Endothelial cell of hepatic sinusoid (primary cell): ENCODE data around the gene FAP.

Source experiments
- in situ Hi-C: cut with HindIII; loops from 2 replicates; pipeline ENCODE4 v1.10.0; 2017; ENCODE audit warnings: low sequenced_read_pairs

Gene FAP

GRCh38 chr2:162197069-162197825, 46.0 kb downstream of the FAP start:
- in situ Hi-C loops, result no loop called here

- in situ Hi-C loops, result no loop called here
These were observed 46.6 kb downstream of the FAP start for GRCh38 chr2:162196638-162197037.

- in situ Hi-C loops, result loop anchor here (5.0 kb wide), 1 partner anchor 34 kb away; no protein-coding TSS in a partner anchor
These were observed 54.8 kb downstream of the FAP start for GRCh38 chr2:162188451-162188850.

- in situ Hi-C loops, result loop anchor here (5.0 kb wide), 1 partner anchor 37 kb away; no protein-coding TSS in a partner anchor
These were observed 57.6 kb downstream of the FAP start for GRCh38 chr2:162185541-162186232.

GRCh38 chr2:162184821-162185450, 58.3 kb downstream of the FAP start:
- in situ Hi-C loops, result loop anchor here (5.0 kb wide), 1 partner anchor 37 kb away; no protein-coding TSS in a partner anchor

GRCh38 chr2:162184359-162184758, 58.9 kb downstream of the FAP start:
- in situ Hi-C loops, result no loop called here

- in situ Hi-C loops, result no loop called here
These were observed 60.9 kb downstream of the FAP start for GRCh38 chr2:162182395-162182794.

GRCh38 chr2:162177301-162177700, 65.9 kb downstream of the FAP start:
- in situ Hi-C loops, result no loop called here

GRCh38 chr2:162175714-162176113, 67.5 kb downstream of the FAP start:
- in situ Hi-C loops, result no loop called here

GRCh38 chr2:162174746-162175145, 68.5 kb downstream of the FAP start:
- in situ Hi-C loops, result no loop called here

GRCh38 chr2:162172802-162173370, 70.4 kb downstream of the FAP start:
- in situ Hi-C loops, result no loop called here

GRCh38 chr2:162166745-162167144, 76.5 kb downstream of the FAP start:
- in situ Hi-C loops, result no loop called here

- in situ Hi-C loops, result no loop called here
These were observed 77.1 kb downstream of the FAP start for GRCh38 chr2:162166174-162166573.

- in situ Hi-C loops, result no loop called here
These were observed 78.4 kb downstream of the FAP start for GRCh38 chr2:162164802-162165201.

- in situ Hi-C loops, result loop anchor here (5.0 kb wide), 2 partner anchors 52 to 63 kb away; no protein-coding TSS in a partner anchor
These were observed 83.8 kb downstream of the FAP start for GRCh38 chr2:162159446-162159845.

- in situ Hi-C loops, result loop anchor here (5.0 kb wide), 2 partner anchors 49 to 66 kb away; no protein-coding TSS in a partner anchor
These were observed 87.1 kb downstream of the FAP start for GRCh38 chr2:162156149-162156548.

- in situ Hi-C loops, result loop anchor here (5.0 kb wide), 2 partner anchors 48 to 67 kb away; no protein-coding TSS in a partner anchor
These were observed 88.2 kb downstream of the FAP start for GRCh38 chr2:162155093-162155492.

GRCh38 chr2:162153608-162154224, 89.5 kb downstream of the FAP start:
- in situ Hi-C loops, result no loop called here

- in situ Hi-C loops, result no loop called here
These were observed 91.1 kb downstream of the FAP start, which contains the start of gene GCG for GRCh38 chr2:162152147-162152546. GCG (minus strand) TSS chr2:162152247; CDS start chr2:162149178, 3,069 bp downstream.

GRCh38 chr2:162149940-162150339, 93.3 kb downstream of the FAP start:
- in situ Hi-C loops, result loop anchor here (25.0 kb wide), 1 partner anchor 563 kb away; no protein-coding TSS in a partner anchor
